ENCODE results near the gene TIPRL.
"Not testable (repeated sequence)": the region's sequence is repeated elsewhere in the genome, so short reads cannot be mapped to it uniquely, and the experiment has no call there.

Gene TIPRL

GRCh38 chr1:168159251-168159650, 19.5 kb upstream of the TIPRL start:
- DNase-seq (ENCODE audit: low read depth): no peak

- no peak for DNase-seq (ENCODE audit: low read depth)
These were observed 18.8 kb upstream of the TIPRL start for GRCh38 chr1:168159979-168160378.

GRCh38 chr1:168161459-168161858, 17.3 kb upstream of the TIPRL start:
- DNase-seq (ENCODE audit: low read depth): no peak

- DNase-seq (ENCODE audit: low read depth): no peak
These were observed 15.1 kb upstream of the TIPRL start for GRCh38 chr1:168163670-168164069.

- DNase-seq (ENCODE audit: low read depth): no peak
These were observed 14.0 kb upstream of the TIPRL start for GRCh38 chr1:168164771-168165170.

GRCh38 chr1:168167806-168168205, 11.0 kb upstream of the TIPRL start:
- no peak for DNase-seq (ENCODE audit: low read depth)

GRCh38 chr1:168170564-168171508, 7.9 kb upstream of the TIPRL start:
- no peak for DNase-seq (ENCODE audit: low read depth)

- DNase-seq (ENCODE audit: low read depth): no peak
These were observed 6.4 kb upstream of the TIPRL start for GRCh38 chr1:168172250-168172915.

- no peak for DNase-seq (ENCODE audit: low read depth)
These were observed 530 bp upstream of the TIPRL start for GRCh38 chr1:168178227-168178637.

GRCh38 chr1:168179438-168180147, 831 bp downstream of the TIPRL start:
- DNase-seq (ENCODE audit: low read depth): no peak

- no peak for DNase-seq (ENCODE audit: low read depth)
These were observed 1.4 kb downstream of the TIPRL start for GRCh38 chr1:168180148-168180524.

- not testable (repeated sequence) for DNase-seq (ENCODE audit: low read depth)
These were observed 2.4 kb downstream of the TIPRL start for GRCh38 chr1:168181063-168181720.

GRCh38 chr1:168187177-168187576, 8.4 kb downstream of the TIPRL start:
- DNase-seq (ENCODE audit: low read depth): no peak

GRCh38 chr1:168190403-168190802, 11.6 kb downstream of the TIPRL start:
- DNase-seq (ENCODE audit: low read depth): no peak

GRCh38 chr1:168195199-168196135, 16.7 kb downstream of the TIPRL start:
- DNase-seq (ENCODE audit: low read depth): no peak

- DNase-seq (ENCODE audit: low read depth): no peak
These were observed 20.3 kb downstream of the TIPRL start for GRCh38 chr1:168199056-168199455.

GRCh38 chr1:168202941-168203654, 24.3 kb downstream of the TIPRL start:
- peak; percentile 88 for DNase-seq (ENCODE audit: low read depth)

- DNase-seq (ENCODE audit: low read depth): no peak
These were observed 27.3 kb downstream of the TIPRL start for GRCh38 chr1:168206111-168206510.

- not testable (repeated sequence) for DNase-seq (ENCODE audit: low read depth)
These were observed 28.9 kb downstream of the TIPRL start for GRCh38 chr1:168207673-168208072.

- DNase-seq (ENCODE audit: low read depth): no peak
These were observed 31.6 kb downstream of the TIPRL start for GRCh38 chr1:168210312-168210711.

All from GM04503 (cell line).